GM12878 (cell line): ENCODE measurements around the gene KRTAP4-16. TPM values are rescaled to one million over a fixed set of nuclear protein-coding genes. Genes with fewer than 3 reads are reported as not detected.

Source experiments
- ATAC-seq: fragments of 200-7000 bp; cut with Tn5 transposase; 3 replicates; pipeline ENCODE4 v1.9.1; 2020; ENCODE audit warnings: mild to moderate bottlenecking, moderate library complexity
- BruUV-seq: library from RNA; stranded (reverse); fragments of 400-500 nt; replicated peaks from 2 replicates; lab custom pipeline; 2021; lab: Mats Ljungman, UMichigan
- CTCF ChIA-PET: fragments of 300-600 bp; sonication (Branson Sonifier 250); formaldehyde crosslinking; extraction: SDS; loops from one replicate; lab custom pipeline; 2021; ENCODE audit warnings: inconsistent platforms; lab: Yijun Ruan, JAX
- POLR2A ChIA-PET: fragments of 350-600 bp; formaldehyde crosslinking; extraction: SDS; loops from one replicate; lab custom pipeline; 2021; ENCODE audit warnings: inconsistent platforms; lab: Charles Lee
- RAD21 ChIA-PET: fragments of 300-600 bp; sonication (Branson Sonifier 250); formaldehyde crosslinking; loops from one replicate; lab custom pipeline; 2023; ENCODE audit warnings: antibody characterized with exemption; ENCODE audit not compliant: unreplicated experiment; lab: Charles Lee
- SMC1A ChIA-PET: fragments of 300-600 bp; sonication (Branson Sonifier 250); formaldehyde crosslinking; loops from one replicate; lab custom pipeline; 2023; ENCODE audit not compliant: unreplicated experiment, uncharacterized antibody; lab: Charles Lee
- DNase-seq: peaks from one replicate; pipeline ENCODE4 v3.0.0-alpha.2; 2011; ENCODE audit warnings: low read depth, low spot score
- FAIRE-seq: peaks from 3 replicates; lab custom pipeline; 2011; peaks lifted over from hg19 to GRCh38; lab: Jason Lieb, UNC
- H2AFZ ChIP-seq: 2 replicates; pipeline ENCODE4 v1.6.0; 2011; ENCODE audit warnings: low read depth, low read length, control low read depth; ENCODE audit not compliant: control insufficient read depth
- H3K27ac ChIP-seq: 2 replicates; pipeline ENCODE4 v1.5.1; 2011; ENCODE audit warnings: control low read depth; ENCODE audit not compliant: control insufficient read depth, insufficient read depth
- H3K27me3 ChIP-seq, 2 experiments: replicated peaks in 1 of 2; 2 replicates each; pipeline versions ENCODE4 v1.6.0 to v1.6.1; 2011; ENCODE audit warnings: low read length in 1 of 2; ENCODE audit not compliant: control insufficient read depth in 2 of 2, insufficient read depth in 2 of 2
- H3K36me3 ChIP-seq, 2 experiments: 2 replicates each; pipeline ENCODE4 v1.5.1; 2011; ENCODE audit warnings: low read length in 1 of 2; ENCODE audit not compliant: control insufficient read depth in 2 of 2, insufficient read depth in 2 of 2
- H3K4me1 ChIP-seq: 2 replicates; pipeline ENCODE4 v1.6.1; 2011; ENCODE audit warnings: mild to moderate bottlenecking, low read length, moderate library complexity, mixed read lengths; ENCODE audit not compliant: control insufficient read depth, insufficient read depth
- H3K4me2 ChIP-seq: 2 replicates; pipeline ENCODE4 v1.6.0; 2011; ENCODE audit warnings: control low read depth; ENCODE audit not compliant: control insufficient read depth, insufficient read depth
- H3K4me3 ChIP-seq: fragments of 200-600 bp; sonication (generic); 2 replicates; pipeline ENCODE4 v1.5.1; 2016
- H3K79me2 ChIP-seq: 2 replicates; pipeline ENCODE4 v1.6.0; 2011; ENCODE audit warnings: low read length; ENCODE audit not compliant: control insufficient read depth, insufficient read depth
- H3K9ac ChIP-seq: 2 replicates; pipeline ENCODE4 v1.8.0; 2011; ENCODE audit warnings: low read length, control low read depth, mixed read lengths; ENCODE audit not compliant: control insufficient read depth, insufficient read depth
- H3K9me3 ChIP-seq: replicated peaks from 3 replicates; pipeline ENCODE4 v1.5.1; 2011; ENCODE audit warnings: mild to moderate bottlenecking, low read length; ENCODE audit not compliant: control insufficient read depth, insufficient read depth
- H4K20me1 ChIP-seq: 2 replicates; pipeline ENCODE4 v1.6.0; 2011; ENCODE audit not compliant: control insufficient read depth, insufficient read depth
- BCL11A ChIP-seq: IDR thresholded peaks from 2 replicates; pipeline ENCODE4 v1.6.1; 2011; ENCODE audit warnings: low read depth, low read length
- FOXK2 ChIP-seq: fragments of 450-650 bp; IDR thresholded peaks from 2 replicates; pipeline ENCODE4 v1.6.1; 2017; ENCODE audit warnings: mild to moderate bottlenecking, moderate library complexity
- MYC ChIP-seq: IDR thresholded peaks from 2 replicates; pipeline ENCODE4 v1.6.1; 2011; ENCODE audit warnings: mild to moderate bottlenecking, low read length, moderate library complexity, inconsistent platforms; ENCODE audit not compliant: insufficient read depth, insufficient replicate concordance, insufficient read length, severe bottlenecking
- PAX5 ChIP-seq: IDR thresholded peaks from 2 replicates; pipeline ENCODE4 v1.6.1; 2011; ENCODE audit warnings: low read depth, low read length, borderline replicate concordance
- SMC3 ChIP-seq: IDR thresholded peaks from 2 replicates; pipeline ENCODE4 v1.6.1; 2011; ENCODE audit warnings: low read length, improper control_type of control experiment, borderline replicate concordance
- WGBS: methylation state at CpG from one replicate; pipeline ENCODE4 v1.1.6; 2016; ENCODE audit warnings: low lambda C conversion rate; ENCODE audit not compliant: insufficient replicate concordance, insufficient coverage; ENCODE audit errors: missing lambda C conversion rate; 5-methylcytosine and 5-hydroxymethylcytosine counted together
- in situ Hi-C: fragments of 300-500 bp; cut with MboI; formaldehyde crosslinking; loops from 9 replicates; pipeline ENCODE4 v1.14.3; 2018; ENCODE audit warnings: mixed read lengths
- intact Hi-C: fragments of 100-400 bp; cut with micrococcal nuclease; formaldehyde crosslinking; loops from one replicate; pipeline ENCODE4 v1.14.2; 2022; ENCODE audit not compliant: unreplicated experiment
- polyA plus RNA-seq, 11 experiments: library from polyadenylated mRNA; depleted of rRNA in 4 of 11; unstranded in 6 of 11; stranded (reverse) in 5 of 11; fragments of >200 nt; fragmentation: Nextera tagmentation in 4 of 11; fragmentation: Illumina TruSeq in 1 of 11; extraction: Ambion mirVana in 4 of 11; extraction: Trizol in 1 of 11; gene quantifications; 1 replicate in 1 of 11; 2 replicates in 10 of 11; pipeline versions ENCODE4 v1.2.1 to v1.2.3, GENCODE V29; 2011 to 2016; ENCODE audit warnings: inconsistent platforms in 2 of 11, missing spikeins in 2 of 11, low read depth in 1 of 11
- total RNA-seq, 4 experiments: library from RNA; depleted of rRNA in 3 of 4; stranded (reverse); fragments of >200 nt in 3 of 4; fragmentation: Illumina TruSeq in 1 of 4; extraction: Trizol in 1 of 4; gene quantifications; 2 replicates each; pipeline versions ENCODE4 v1.2.1 to v1.2.3, GENCODE V29; 2013 to 2021
- TF ChIP-seq, protein P1 (sequence below): fragments of 450-650 bp; IDR thresholded peaks from 2 replicates; pipeline ENCODE4 v1.6.1; 2017; ENCODE audit warnings: mild to moderate bottlenecking
- TF ChIP-seq, protein P2 (sequence below): IDR thresholded peaks from 2 replicates; pipeline ENCODE4 v1.6.1; 2012; ENCODE audit warnings: improper control_type of control experiment, low read depth, low read length; ENCODE audit not compliant: insufficient replicate concordance

KRTAP4-16 gene
- total and polyA plus RNA-seq, 10 of the 15 experiments (the other 5 are each of a cell fraction or from before 2014, with no cell fraction given) = not detected

DNA sequence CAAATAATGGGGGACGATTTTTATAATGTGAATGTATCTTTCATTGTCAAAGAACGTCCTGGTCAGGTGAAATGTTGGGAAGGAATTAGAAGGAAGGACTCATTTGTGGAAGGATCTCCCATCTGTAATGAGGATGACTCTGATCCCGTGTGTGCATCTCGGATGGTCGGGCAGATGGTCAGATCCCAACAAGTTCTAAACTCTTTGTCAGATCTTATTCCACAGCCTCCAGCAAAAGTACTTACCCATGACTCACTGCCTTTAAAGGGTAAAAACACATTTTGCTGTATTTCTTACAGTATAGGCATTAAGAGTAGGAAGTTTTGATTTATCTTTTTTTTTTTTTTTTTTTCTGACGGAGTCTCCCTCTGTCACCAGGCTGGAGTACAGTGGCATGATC, 3.5 kb downstream of the KRTAP4-16 start:
- no peaks in the 10 kb centered on the region for H3K9me3 ChIP-seq
- H3K4me2 ChIP-seq = no peak overlapping the region
- H3K79me2 ChIP-seq = no peaks in the 10 kb centered on the region
- no peak overlapping the region for H3K9ac ChIP-seq
- no peaks in the 10 kb centered on the region for H4K20me1 ChIP-seq
- POLR2A ChIA-PET = no interaction called here
- no peaks in the 10 kb centered on the region; a peak in 2 of 4 replicates for H3K27me3 ChIP-seq
- in situ Hi-C loops = no loop called here
- intact Hi-C loops = no loop called here
- TF ChIP-seq, protein P1, sequence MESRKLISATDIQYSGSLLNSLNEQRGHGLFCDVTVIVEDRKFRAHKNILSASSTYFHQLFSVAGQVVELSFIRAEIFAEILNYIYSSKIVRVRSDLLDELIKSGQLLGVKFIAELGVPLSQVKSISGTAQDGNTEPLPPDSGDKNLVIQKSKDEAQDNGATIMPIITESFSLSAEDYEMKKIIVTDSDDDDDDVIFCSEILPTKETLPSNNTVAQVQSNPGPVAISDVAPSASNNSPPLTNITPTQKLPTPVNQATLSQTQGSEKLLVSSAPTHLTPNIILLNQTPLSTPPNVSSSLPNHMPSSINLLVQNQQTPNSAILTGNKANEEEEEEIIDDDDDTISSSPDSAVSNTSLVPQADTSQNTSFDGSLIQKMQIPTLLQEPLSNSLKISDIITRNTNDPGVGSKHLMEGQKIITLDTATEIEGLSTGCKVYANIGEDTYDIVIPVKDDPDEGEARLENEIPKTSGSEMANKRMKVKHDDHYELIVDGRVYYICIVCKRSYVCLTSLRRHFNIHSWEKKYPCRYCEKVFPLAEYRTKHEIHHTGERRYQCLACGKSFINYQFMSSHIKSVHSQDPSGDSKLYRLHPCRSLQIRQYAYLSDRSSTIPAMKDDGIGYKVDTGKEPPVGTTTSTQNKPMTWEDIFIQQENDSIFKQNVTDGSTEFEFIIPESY = no peak
- TF ChIP-seq PAX5 = no peak
- TF ChIP-seq MYC = no peak
- TF ChIP-seq SMC3 = no peak
- TF ChIP-seq FOXK2 = no peak
- no peak for TF ChIP-seq BCL11A
- TF ChIP-seq, protein P2, sequence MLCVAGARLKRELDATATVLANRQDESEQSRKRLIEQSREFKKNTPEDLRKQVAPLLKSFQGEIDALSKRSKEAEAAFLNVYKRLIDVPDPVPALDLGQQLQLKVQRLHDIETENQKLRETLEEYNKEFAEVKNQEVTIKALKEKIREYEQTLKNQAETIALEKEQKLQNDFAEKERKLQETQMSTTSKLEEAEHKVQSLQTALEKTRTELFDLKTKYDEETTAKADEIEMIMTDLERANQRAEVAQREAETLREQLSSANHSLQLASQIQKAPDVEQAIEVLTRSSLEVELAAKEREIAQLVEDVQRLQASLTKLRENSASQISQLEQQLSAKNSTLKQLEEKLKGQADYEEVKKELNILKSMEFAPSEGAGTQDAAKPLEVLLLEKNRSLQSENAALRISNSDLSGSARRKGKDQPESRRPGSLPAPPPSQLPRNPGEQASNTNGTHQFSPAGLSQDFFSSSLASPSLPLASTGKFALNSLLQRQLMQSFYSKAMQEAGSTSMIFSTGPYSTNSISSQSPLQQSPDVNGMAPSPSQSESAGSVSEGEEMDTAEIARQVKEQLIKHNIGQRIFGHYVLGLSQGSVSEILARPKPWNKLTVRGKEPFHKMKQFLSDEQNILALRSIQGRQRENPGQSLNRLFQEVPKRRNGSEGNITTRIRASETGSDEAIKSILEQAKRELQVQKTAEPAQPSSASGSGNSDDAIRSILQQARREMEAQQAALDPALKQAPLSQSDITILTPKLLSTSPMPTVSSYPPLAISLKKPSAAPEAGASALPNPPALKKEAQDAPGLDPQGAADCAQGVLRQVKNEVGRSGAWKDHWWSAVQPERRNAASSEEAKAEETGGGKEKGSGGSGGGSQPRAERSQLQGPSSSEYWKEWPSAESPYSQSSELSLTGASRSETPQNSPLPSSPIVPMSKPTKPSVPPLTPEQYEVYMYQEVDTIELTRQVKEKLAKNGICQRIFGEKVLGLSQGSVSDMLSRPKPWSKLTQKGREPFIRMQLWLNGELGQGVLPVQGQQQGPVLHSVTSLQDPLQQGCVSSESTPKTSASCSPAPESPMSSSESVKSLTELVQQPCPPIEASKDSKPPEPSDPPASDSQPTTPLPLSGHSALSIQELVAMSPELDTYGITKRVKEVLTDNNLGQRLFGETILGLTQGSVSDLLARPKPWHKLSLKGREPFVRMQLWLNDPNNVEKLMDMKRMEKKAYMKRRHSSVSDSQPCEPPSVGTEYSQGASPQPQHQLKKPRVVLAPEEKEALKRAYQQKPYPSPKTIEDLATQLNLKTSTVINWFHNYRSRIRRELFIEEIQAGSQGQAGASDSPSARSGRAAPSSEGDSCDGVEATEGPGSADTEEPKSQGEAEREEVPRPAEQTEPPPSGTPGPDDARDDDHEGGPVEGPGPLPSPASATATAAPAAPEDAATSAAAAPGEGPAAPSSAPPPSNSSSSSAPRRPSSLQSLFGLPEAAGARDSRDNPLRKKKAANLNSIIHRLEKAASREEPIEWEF = no peak
- DNase-seq (no peak), FAIRE-seq (no peak), ATAC-seq (no peak)
- CTCF ChIA-PET = no interaction called here
- WGBS = 7% methylated on average over 5 of the region's 6 CpGs
- no peaks in the 10 kb centered on the region for H3K36me3 ChIP-seq
- H3K27ac ChIP-seq = no peak overlapping the region
- SMC1A ChIA-PET = no interaction called here
- RAD21 ChIA-PET = no interaction called here
- H3K4me3 ChIP-seq = no peak overlapping the region
- BruUV-seq = no TSS peak
- no peaks in the 10 kb centered on the region for H3K4me1 ChIP-seq
- H2AFZ ChIP-seq = no peak overlapping the region
